ENCODE measurements around the gene CHD2.

GRCh38 chr15:92903631-92903965 lies 3.5 kb downstream of the CHD2 start:
- TF ChIP-seq CTCF (IDR thresholded peaks at IDR 0.05): no peak
- no peak for TF ChIP-seq POLR2AphosphoS5 (IDR thresholded peaks at IDR 0.05; ENCODE audit: insufficient read depth in 1 of 2, low read depth in 1 of 2)
- TF ChIP-seq POLR2A (IDR thresholded peaks at IDR 0.05): no peak
